A549 (cell line): ENCODE results near the gene PPP6R3.

Source experiments
- EHF ChIP-seq: fragments of 250-450 bp; sonication (Bioruptor Pico); IDR thresholded peaks from 2 replicates; pipeline ENCODE4 v1.5.0; 2020; ENCODE audit warnings: mild to moderate bottlenecking
- EP300 ChIP-seq, 2 experiments: fragments of >200 bp; sonication (Bioruptor Twin); formaldehyde crosslinking; IDR thresholded peaks; 2 replicates in 1 of 2; 3 replicates in 1 of 2; pipeline ENCODE4 v1.6.1; 2016 to 2017
- JUN ChIP-seq, 2 experiments: fragments of >200 bp; sonication (Bioruptor Twin); formaldehyde crosslinking; IDR thresholded peaks; 2 replicates in 1 of 2; 3 replicates in 1 of 2; pipeline ENCODE4 v1.6.1; 2016 to 2017
- JUNB ChIP-seq: fragments of >200 bp; sonication (Bioruptor Twin); formaldehyde crosslinking; IDR thresholded peaks from 2 replicates; pipeline ENCODE4 v1.6.1; 2016
- MAZ ChIP-seq: fragments of 150-350 bp; IDR thresholded peaks from 2 replicates; pipeline ENCODE4 v1.6.1; 2014; ENCODE audit warnings: antibody characterized with exemption, low read depth, low read length, borderline replicate concordance
- POLR2A ChIP-seq: IDR thresholded peaks from 2 replicates; pipeline ENCODE4 v1.6.1; 2012; ENCODE audit warnings: mild to moderate bottlenecking, low read length
- RAD21 ChIP-seq, 2 experiments: fragments of >200 bp in 1 of 2; sonication (Bioruptor Twin) in 1 of 2; formaldehyde crosslinking in 1 of 2; IDR thresholded peaks in 1 of 2; conservative IDR thresholded peaks in 1 of 2; 2 replicates in 1 of 2; 3 replicates in 1 of 2; pipeline ENCODE4 v1.6.1; 2012 to 2018; ENCODE audit warnings: inconsistent platforms in 1 of 2
- RFX5 ChIP-seq: fragments of 450-650 bp; IDR thresholded peaks from 2 replicates; pipeline ENCODE4 v1.7.1; 2014; ENCODE audit warnings: antibody characterized with exemption, mild to moderate bottlenecking, moderate library complexity
- TF ChIP-seq, protein P1 (sequence below): fragments of >200 bp; sonication (Bioruptor Twin); formaldehyde crosslinking; IDR thresholded peaks from 3 replicates; pipeline ENCODE4 v1.5.1; 2016

GRCh38 chr11:68652683-68653156, 192.2 kb downstream of the PPP6R3 start:
- TF ChIP-seq, protein P1, sequence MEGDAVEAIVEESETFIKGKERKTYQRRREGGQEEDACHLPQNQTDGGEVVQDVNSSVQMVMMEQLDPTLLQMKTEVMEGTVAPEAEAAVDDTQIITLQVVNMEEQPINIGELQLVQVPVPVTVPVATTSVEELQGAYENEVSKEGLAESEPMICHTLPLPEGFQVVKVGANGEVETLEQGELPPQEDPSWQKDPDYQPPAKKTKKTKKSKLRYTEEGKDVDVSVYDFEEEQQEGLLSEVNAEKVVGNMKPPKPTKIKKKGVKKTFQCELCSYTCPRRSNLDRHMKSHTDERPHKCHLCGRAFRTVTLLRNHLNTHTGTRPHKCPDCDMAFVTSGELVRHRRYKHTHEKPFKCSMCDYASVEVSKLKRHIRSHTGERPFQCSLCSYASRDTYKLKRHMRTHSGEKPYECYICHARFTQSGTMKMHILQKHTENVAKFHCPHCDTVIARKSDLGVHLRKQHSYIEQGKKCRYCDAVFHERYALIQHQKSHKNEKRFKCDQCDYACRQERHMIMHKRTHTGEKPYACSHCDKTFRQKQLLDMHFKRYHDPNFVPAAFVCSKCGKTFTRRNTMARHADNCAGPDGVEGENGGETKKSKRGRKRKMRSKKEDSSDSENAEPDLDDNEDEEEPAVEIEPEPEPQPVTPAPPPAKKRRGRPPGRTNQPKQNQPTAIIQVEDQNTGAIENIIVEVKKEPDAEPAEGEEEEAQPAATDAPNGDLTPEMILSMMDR = no peak
- no peak for TF ChIP-seq JUN (IDR thresholded peaks at IDR 0.05)
- TF ChIP-seq RAD21 (conservative IDR thresholded peaks at IDR 0.05 in 1 of 2, IDR thresholded peaks at IDR 0.05 in 1 of 2) = no peak
- no peak for TF ChIP-seq RFX5
- TF ChIP-seq POLR2A = no peak
- no peak for TF ChIP-seq JUNB
- TF ChIP-seq EP300 (IDR thresholded peaks at IDR 0.05) = no peak
- no peak for TF ChIP-seq EHF (CRISPR knock-in tag)
- no peak for TF ChIP-seq MAZ
